Activated naive CD8-positive, alpha-beta T cell treated with anti-CD3 and anti-CD28 coated beads, Interleukin-2, amount 10 ng/mL, durations not matched to agents 7 days and 5 days (primary cell): ENCODE data around the gene JUP. TPM values are rescaled to one million over a fixed set of nuclear protein-coding genes. Genes with fewer than 3 reads are reported as not detected.

Source experiments
- ATAC-seq: fragments of 150-1000 bp; cut with Tn5 transposase; one replicate; pipeline ENCODE4 v1.10.0; 2021; ENCODE audit warnings: low read depth, moderate library complexity
- POLR2A ChIA-PET: fragments of 350-600 bp; sonication (Branson Sonifier 250); formaldehyde crosslinking; loops from one replicate; lab custom pipeline; 2021; ENCODE audit warnings: antibody characterized with exemption; lab: Charles Lee
- DNase-seq: peaks from one replicate; pipeline ENCODE4 v3.0.0; 2021
- H3K27ac Mint-ChIP-seq: one replicate; pipeline ENCODE4 v1.8.0; 2022; ENCODE audit warnings: mild to moderate bottlenecking, mixed read lengths
- H3K27me3 Mint-ChIP-seq: one replicate; pipeline ENCODE4 v1.8.0; 2022; ENCODE audit warnings: mild to moderate bottlenecking, moderate library complexity, mixed read lengths
- H3K36me3 Mint-ChIP-seq: one replicate; pipeline ENCODE4 v1.8.0; 2021; ENCODE audit warnings: mild to moderate bottlenecking, mixed read lengths
- H3K4me1 Mint-ChIP-seq: one replicate; pipeline ENCODE4 v1.8.0; 2021; ENCODE audit warnings: mixed read lengths
- H3K4me3 Mint-ChIP-seq: one replicate; pipeline ENCODE4 v1.8.0; 2022; ENCODE audit warnings: mild to moderate bottlenecking, moderate library complexity, mixed read lengths
- H3K9me3 Mint-ChIP-seq: one replicate; pipeline ENCODE4 v1.8.0; 2021; ENCODE audit warnings: mixed read lengths
- total RNA-seq, 2 experiments: library from RNA; stranded (reverse); gene quantifications; one replicate each; pipeline ENCODE4 v1.2.3, GENCODE V29; 2021

Gene JUP
- total RNA-seq, 2 experiments from 2014 or later, result 10.1 to 12.8 TPM

GRCh38 chr17:41741709-41742108 is 44.8 kb downstream of the JUP start:
- POLR2A ChIA-PET, result interaction anchor here (0.8 kb wide), 1 partner anchor 70 kb away, joined by 3 read pairs; the partner anchor contains the start of gene P3H4
- Mint-ChIP-seq H3K4me3 (no peak overlapping the region), H3K4me1 (peaks cover 9% of the 10 kb centered on the region), H3K27ac (no peak overlapping the region), H3K36me3 (no peaks in the 10 kb centered on the region), H3K9me3 (no peaks in the 10 kb centered on the region), H3K27me3 (peaks cover 16% of the 10 kb centered on the region)
- DNase-seq (no peak), ATAC-seq (no peak)

- no peak for DNase-seq
- Mint-ChIP-seq H3K36me3 (no peaks in the 10 kb centered on the region), H3K27me3 (peaks cover 28% of the 10 kb centered on the region), H3K9me3 (no peaks in the 10 kb centered on the region), H3K4me3 (no peak overlapping the region), H3K4me1 (peaks cover 9% of the 10 kb centered on the region), H3K27ac (no peak overlapping the region)
- no peak for ATAC-seq
- POLR2A ChIA-PET, result no interaction called here
Measured at GRCh38 chr17:41740506-41740905, 46.0 kb downstream of the JUP start.

- Mint-ChIP-seq H3K27me3 (peaks cover 34% of the 10 kb centered on the region), H3K4me3 (no peak overlapping the region), H3K9me3 (no peaks in the 10 kb centered on the region), H3K4me1 (peaks cover 11% of the 10 kb centered on the region), H3K36me3 (no peaks in the 10 kb centered on the region), H3K27ac (peak overlapping the region; percentile 40)
- POLR2A ChIA-PET, result no interaction called here
- no peak for DNase-seq
- ATAC-seq, result no peak
Measured at GRCh38 chr17:41739661-41740352, 46.7 kb downstream of the JUP start.

GRCh38 chr17:41738801-41739112 is 47.8 kb downstream of the JUP start:
- H3K27ac Mint-ChIP-seq, result no peak overlapping the region

GRCh38 chr17:41738077-41738800 is 48.3 kb downstream of the JUP start:
- Mint-ChIP-seq H3K27ac (peak overlapping the region; percentile 56), H3K36me3 (no peaks in the 10 kb centered on the region), H3K9me3 (no peaks in the 10 kb centered on the region), H3K4me3 (no peak overlapping the region), H3K27me3 (peaks cover 43% of the 10 kb centered on the region), H3K4me1 (peaks cover 13% of the 10 kb centered on the region)
- POLR2A ChIA-PET, result interaction anchor here (0.6 to 1.4 kb wide), 3 partner anchors 48 to 73 kb away, joined by 3 to 6 read pairs (median 3); partner anchors contain the start of gene P3H4
- ATAC-seq (peak; percentile 84), DNase-seq (peak; percentile 86)

More at GRCh38 chr17:41738801-41739112, 47.8 kb downstream of the JUP start:
- DNase-seq (no peak), ATAC-seq (no peak)
- H3K4me1 Mint-ChIP-seq, result peaks cover 12% of the 10 kb centered on the region
- H3K9me3 Mint-ChIP-seq, result no peaks in the 10 kb centered on the region
- no peaks in the 10 kb centered on the region for H3K36me3 Mint-ChIP-seq
- H3K27me3 Mint-ChIP-seq, result peaks cover 39% of the 10 kb centered on the region
- no peak overlapping the region for H3K4me3 Mint-ChIP-seq
- POLR2A ChIA-PET, result no interaction called here

- peaks cover 13% of the 10 kb centered on the region for H3K4me1 Mint-ChIP-seq
- H3K27me3 Mint-ChIP-seq, result peaks cover 49% of the 10 kb centered on the region
- H3K9me3 Mint-ChIP-seq, result no peaks in the 10 kb centered on the region
- peak; percentile 39 for ATAC-seq
- DNase-seq, result no peak
- no peaks in the 10 kb centered on the region for H3K36me3 Mint-ChIP-seq
- H3K27ac Mint-ChIP-seq, result peak overlapping the region; percentile 56
- peak overlapping the region; percentile 16 for H3K4me3 Mint-ChIP-seq
- POLR2A ChIA-PET, result interaction anchor here (0.6 to 1.4 kb wide), 3 partner anchors 47 to 74 kb away, joined by 3 to 6 read pairs (median 3); partner anchors contain the start of gene P3H4
Measured at GRCh38 chr17:41737680-41738023, 48.9 kb downstream of the JUP start.

GRCh38 chr17:41736983-41737679 is 49.4 kb downstream of the JUP start:
- DNase-seq (no peak), ATAC-seq (no peak)
- POLR2A ChIA-PET, result interaction anchor here (0.6 to 1.4 kb wide), 3 partner anchors 47 to 75 kb away, joined by 3 to 6 read pairs (median 3); partner anchors contain the start of gene P3H4
- peak overlapping the region; percentile 16 for H3K4me3 Mint-ChIP-seq
- peaks cover 13% of the 10 kb centered on the region for H3K4me1 Mint-ChIP-seq
- H3K36me3 Mint-ChIP-seq, result no peaks in the 10 kb centered on the region
- no peaks in the 10 kb centered on the region for H3K9me3 Mint-ChIP-seq
- peaks cover 50% of the 10 kb centered on the region for H3K27me3 Mint-ChIP-seq
- H3K27ac Mint-ChIP-seq, result no peak overlapping the region

GRCh38 chr17:41735744-41736143 is 50.8 kb downstream of the JUP start:
- POLR2A ChIA-PET, result interaction anchor here (1.0 kb wide), 1 partner anchor 385 kb away, joined by 4 read pairs; no protein-coding TSS in a partner anchor
- H3K27ac Mint-ChIP-seq, result no peak overlapping the region
- H3K4me1 Mint-ChIP-seq, result peaks cover 13% of the 10 kb centered on the region
- H3K36me3 Mint-ChIP-seq, result no peaks in the 10 kb centered on the region
- DNase-seq, result no peak
- no peak for ATAC-seq
- H3K9me3 Mint-ChIP-seq, result no peaks in the 10 kb centered on the region
- H3K4me3 Mint-ChIP-seq, result no peak overlapping the region
- H3K27me3 Mint-ChIP-seq, result peaks cover 63% of the 10 kb centered on the region

GRCh38 chr17:41734949-41735313 is 51.6 kb downstream of the JUP start:
- Mint-ChIP-seq H3K36me3 (no peaks in the 10 kb centered on the region), H3K27ac (no peak overlapping the region), H3K4me1 (peaks cover 13% of the 10 kb centered on the region), H3K4me3 (peak overlapping the region; percentile 58), H3K9me3 (no peaks in the 10 kb centered on the region), H3K27me3 (peaks cover 65% of the 10 kb centered on the region)
- ATAC-seq (no peak), DNase-seq (no peak)
- POLR2A ChIA-PET, result interaction anchor here (1.1 kb wide), 1 partner anchor 42 kb away, joined by 3 read pairs; no protein-coding TSS in a partner anchor

GRCh38 chr17:41734139-41734948 is 52.2 kb downstream of the JUP start, which contains the start of gene HAP1:
Gene HAP1, minus strand, starts transcription at chr17:41734643. Its CDS starts 9 bp downstream, at chr17:41734634.
- Mint-ChIP-seq H3K27ac (no peak within 1 kb of the TSS), H3K9me3 (no peaks in the 10 kb centered on the region), H3K4me1 (peaks cover 13% of the 10 kb centered on the region), H3K27me3 (peaks cover 68% of the 10 kb centered on the region), H3K4me3 (peak within 1 kb of the TSS; percentile 60), H3K36me3 (no peaks in the 10 kb centered on the region)
- ATAC-seq (peak; percentile 16), DNase-seq (peak; percentile 54)
- POLR2A ChIA-PET, result interaction anchor here (1.1 kb wide), 1 partner anchor 41 kb away, joined by 3 read pairs; no protein-coding TSS in a partner anchor

GRCh38 chr17:41733348-41734138 is 53.0 kb downstream of the JUP start:
- no peak overlapping the region for H3K27ac Mint-ChIP-seq
- no peaks in the 10 kb centered on the region for H3K9me3 Mint-ChIP-seq
- peaks cover 13% of the 10 kb centered on the region for H3K4me1 Mint-ChIP-seq
- DNase-seq (no peak), ATAC-seq (no peak)
- H3K36me3 Mint-ChIP-seq, result no peaks in the 10 kb centered on the region
- H3K27me3 Mint-ChIP-seq, result peaks cover 71% of the 10 kb centered on the region
- peak overlapping the region; percentile 29 for H3K4me3 Mint-ChIP-seq
- POLR2A ChIA-PET, result no interaction called here

- H3K9me3 Mint-ChIP-seq, result no peaks in the 10 kb centered on the region
- no peak overlapping the region for H3K27ac Mint-ChIP-seq
- ATAC-seq, result no peak
- DNase-seq, result no peak
- H3K27me3 Mint-ChIP-seq, result peaks cover 62% of the 10 kb centered on the region
- no peaks in the 10 kb centered on the region for H3K36me3 Mint-ChIP-seq
- POLR2A ChIA-PET, result no interaction called here
- peaks cover 4% of the 10 kb centered on the region for H3K4me1 Mint-ChIP-seq
- H3K4me3 Mint-ChIP-seq, result no peak overlapping the region
Measured at GRCh38 chr17:41731836-41732235, 54.7 kb downstream of the JUP start.
